PC-9 (cell line): ENCODE results near the gene GHRH. TPM values are rescaled to one million over a fixed set of nuclear protein-coding genes. Genes with fewer than 3 reads are reported as not detected.

Experiments
- BruUV-seq: library from RNA; stranded (reverse); fragments of 400-500 nt; replicated peaks from 2 replicates; lab custom pipeline; 2021; lab: Mats Ljungman, UMichigan
- CTCF ChIA-PET: fragments of 300-600 bp; sonication (Branson Sonifier 250); formaldehyde crosslinking; loops from one replicate; lab custom pipeline; 2022; ENCODE audit warnings: antibody characterized with exemption; lab: Charles Lee
- POLR2A ChIA-PET: fragments of 300-600 bp; sonication (Branson Sonifier 250); formaldehyde crosslinking; loops from one replicate; lab custom pipeline; 2022; ENCODE audit warnings: antibody characterized with exemption; ENCODE audit not compliant: unreplicated experiment; lab: Charles Lee
- DNase-seq, 2 experiments: peaks; one replicate each; pipeline versions ENCODE4 v3.0.0 to v3.0.0-alpha.2; 2015 to 2022; ENCODE audit warnings: mixed read lengths in 1 of 2
- H2AFZ ChIP-seq: fragments of 200-600 bp; sonication (generic); 2 replicates; pipeline ENCODE4 v1.8.1; 2017; ENCODE audit warnings: antibody characterized with exemption
- H3F3A ChIP-seq: fragments of 200-600 bp; sonication (generic); 2 replicates; pipeline ENCODE4 v1.8.1; 2017; ENCODE audit warnings: antibody characterized with exemption, mild to moderate bottlenecking, low read depth; ENCODE audit not compliant: insufficient read depth
- H3K27ac ChIP-seq: fragments of 200-600 bp; sonication (generic); 2 replicates; pipeline ENCODE4 v1.6.1; 2016; ENCODE audit warnings: mixed run types
- H3K27me3 ChIP-seq: fragments of 200-600 bp; sonication (generic); 2 replicates; pipeline ENCODE4 v1.6.1; 2016; ENCODE audit warnings: low read depth, mixed run types; ENCODE audit not compliant: insufficient read depth
- H3K36me3 ChIP-seq: fragments of 200-600 bp; sonication (generic); 2 replicates; pipeline ENCODE4 v1.6.1; 2016; ENCODE audit warnings: low read depth, mixed run types
- H3K4me1 ChIP-seq: fragments of 200-600 bp; sonication (generic); replicated peaks from 2 replicates; pipeline ENCODE4 v1.6.1; 2016; ENCODE audit warnings: mixed run types; ENCODE audit not compliant: insufficient read depth
- H3K4me2 ChIP-seq: fragments of 200-600 bp; sonication (generic); 2 replicates; pipeline ENCODE4 v1.6.1; 2017; ENCODE audit warnings: mixed run types
- H3K4me3 ChIP-seq: fragments of 200-600 bp; sonication (generic); 2 replicates; pipeline ENCODE4 v1.6.1; 2016; ENCODE audit warnings: mixed run types
- H3K79me2 ChIP-seq: fragments of 200-600 bp; sonication (generic); 2 replicates; pipeline ENCODE4 v1.6.1; 2017; ENCODE audit warnings: low read depth, mixed run types
- H3K9me2 ChIP-seq: fragments of 200-600 bp; sonication (generic); 2 replicates; pipeline ENCODE4 v1.8.1; 2017; ENCODE audit warnings: mild to moderate bottlenecking; ENCODE audit not compliant: insufficient read depth
- H3K9me3 ChIP-seq: fragments of 200-600 bp; sonication (generic); 2 replicates; pipeline ENCODE4 v1.8.1; 2016; ENCODE audit warnings: low read depth; ENCODE audit not compliant: insufficient read depth
- H4K20me1 ChIP-seq: fragments of 200-600 bp; sonication (generic); 2 replicates; pipeline ENCODE4 v1.8.1; 2017; ENCODE audit not compliant: insufficient read depth
- EZH2 ChIP-seq: fragments of 200-600 bp; sonication (generic); IDR thresholded peaks from 2 replicates; pipeline ENCODE4 v1.8.0; 2017; ENCODE audit warnings: antibody characterized with exemption, low read depth
- intact Hi-C: fragments of 100-400 bp; cut with micrococcal nuclease; formaldehyde crosslinking; loops from one replicate; pipeline ENCODE4 v1.10.0; 2022; ENCODE audit not compliant: unreplicated experiment
- total RNA-seq: library from RNA; stranded (reverse); gene quantifications from 2 replicates; pipeline ENCODE4 v1.2.3, GENCODE V29; 2021
- TF ChIP-seq, protein P1 (sequence below): fragments of 200-600 bp; sonication (generic); conservative IDR thresholded peaks from 2 replicates; pipeline ENCODE4 v1.6.1; 2017; ENCODE audit warnings: mixed run types, antibody characterized with exemption, mild to moderate bottlenecking, moderate library complexity

Gene GHRH
- total RNA-seq, 1 experiment from 2014 or later = not detected

DNA sequence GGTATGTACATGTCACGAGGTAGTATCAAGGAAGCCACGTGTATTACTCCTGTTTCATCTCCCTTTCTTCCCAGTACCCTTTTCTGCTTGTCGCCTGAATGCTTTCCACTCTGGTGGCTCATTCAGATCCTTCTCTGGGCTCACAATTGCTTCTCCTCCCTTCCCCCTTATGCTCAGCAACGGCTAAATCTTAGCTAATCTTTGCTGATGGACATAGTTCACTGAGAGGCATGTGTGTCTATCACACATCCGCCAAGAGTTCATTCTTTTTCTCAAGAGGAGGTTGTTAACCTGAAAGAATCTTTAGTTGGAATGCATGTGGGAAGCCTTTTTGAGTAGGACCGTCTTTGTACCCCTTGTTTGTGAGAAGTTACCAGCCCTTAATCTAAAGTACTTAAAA, 56.5 kb downstream of the GHRH start:
- Histone ChIP-seq H3K4me3 (no peak overlapping the region), H3K9me2 (no peaks in the 10 kb centered on the region), H3K36me3 (peaks cover 57% of the 10 kb centered on the region), H3K4me1 (peaks cover 9% of the 10 kb centered on the region), H3F3A (peaks cover 21% of the 10 kb centered on the region), H4K20me1 (peaks cover 26% of the 10 kb centered on the region), H3K9me3 (no peaks in the 10 kb centered on the region), H3K27me3 (no peaks in the 10 kb centered on the region), H2AFZ (no peak overlapping the region), H3K4me2 (no peak overlapping the region), H3K79me2 (peaks cover 4% of the 10 kb centered on the region), H3K27ac (no peak overlapping the region)
- no TSS peak for BruUV-seq
- intact Hi-C loops = no loop called here
- DNase-seq = no peak
- CTCF ChIA-PET = interaction anchor here (1.1 kb wide), 1 partner anchor 13 kb away, joined by 4 read pairs; no protein-coding TSS in a partner anchor
- POLR2A ChIA-PET = no interaction called here
- TF ChIP-seq EZH2 = no peak
- TF ChIP-seq, protein P1, sequence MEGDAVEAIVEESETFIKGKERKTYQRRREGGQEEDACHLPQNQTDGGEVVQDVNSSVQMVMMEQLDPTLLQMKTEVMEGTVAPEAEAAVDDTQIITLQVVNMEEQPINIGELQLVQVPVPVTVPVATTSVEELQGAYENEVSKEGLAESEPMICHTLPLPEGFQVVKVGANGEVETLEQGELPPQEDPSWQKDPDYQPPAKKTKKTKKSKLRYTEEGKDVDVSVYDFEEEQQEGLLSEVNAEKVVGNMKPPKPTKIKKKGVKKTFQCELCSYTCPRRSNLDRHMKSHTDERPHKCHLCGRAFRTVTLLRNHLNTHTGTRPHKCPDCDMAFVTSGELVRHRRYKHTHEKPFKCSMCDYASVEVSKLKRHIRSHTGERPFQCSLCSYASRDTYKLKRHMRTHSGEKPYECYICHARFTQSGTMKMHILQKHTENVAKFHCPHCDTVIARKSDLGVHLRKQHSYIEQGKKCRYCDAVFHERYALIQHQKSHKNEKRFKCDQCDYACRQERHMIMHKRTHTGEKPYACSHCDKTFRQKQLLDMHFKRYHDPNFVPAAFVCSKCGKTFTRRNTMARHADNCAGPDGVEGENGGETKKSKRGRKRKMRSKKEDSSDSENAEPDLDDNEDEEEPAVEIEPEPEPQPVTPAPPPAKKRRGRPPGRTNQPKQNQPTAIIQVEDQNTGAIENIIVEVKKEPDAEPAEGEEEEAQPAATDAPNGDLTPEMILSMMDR = no peak

DNA sequence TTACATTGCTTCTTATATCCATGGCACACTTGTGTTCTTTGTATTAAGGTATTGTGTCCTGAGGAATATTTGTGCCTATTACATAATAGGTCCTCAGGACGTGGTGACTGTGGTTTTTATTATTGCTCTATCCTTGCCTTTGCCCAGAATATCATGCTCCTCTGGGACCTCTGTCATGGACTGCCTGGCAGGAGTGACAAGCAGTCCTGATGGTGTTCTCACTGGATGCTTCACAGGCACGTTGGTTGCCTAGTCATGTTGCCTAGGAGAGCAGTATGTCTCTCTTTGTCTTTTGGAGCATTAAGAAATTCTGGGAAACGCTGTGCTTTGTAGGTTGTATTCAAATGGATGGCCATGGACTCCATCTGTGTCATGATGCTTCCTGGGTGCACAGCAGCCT, 57.6 kb downstream of the GHRH start:
- Histone ChIP-seq H3K27me3 (no peaks in the 10 kb centered on the region), H3K4me3 (no peak overlapping the region), H3K4me1 (peaks cover 9% of the 10 kb centered on the region), H3K79me2 (peaks cover 4% of the 10 kb centered on the region), H3K27ac (no peak overlapping the region), H3K9me3 (no peaks in the 10 kb centered on the region), H3K36me3 (peaks cover 48% of the 10 kb centered on the region), H4K20me1 (peaks cover 26% of the 10 kb centered on the region), H3K9me2 (no peaks in the 10 kb centered on the region), H3K4me2 (no peak overlapping the region), H2AFZ (no peak overlapping the region), H3F3A (peaks cover 21% of the 10 kb centered on the region)
- DNase-seq = no peak
- ChIA-PET POLR2A (no interaction called here), CTCF (no interaction called here)
- intact Hi-C loops = no loop called here
- no peak for TF ChIP-seq EZH2
- BruUV-seq = no TSS peak

DNA sequence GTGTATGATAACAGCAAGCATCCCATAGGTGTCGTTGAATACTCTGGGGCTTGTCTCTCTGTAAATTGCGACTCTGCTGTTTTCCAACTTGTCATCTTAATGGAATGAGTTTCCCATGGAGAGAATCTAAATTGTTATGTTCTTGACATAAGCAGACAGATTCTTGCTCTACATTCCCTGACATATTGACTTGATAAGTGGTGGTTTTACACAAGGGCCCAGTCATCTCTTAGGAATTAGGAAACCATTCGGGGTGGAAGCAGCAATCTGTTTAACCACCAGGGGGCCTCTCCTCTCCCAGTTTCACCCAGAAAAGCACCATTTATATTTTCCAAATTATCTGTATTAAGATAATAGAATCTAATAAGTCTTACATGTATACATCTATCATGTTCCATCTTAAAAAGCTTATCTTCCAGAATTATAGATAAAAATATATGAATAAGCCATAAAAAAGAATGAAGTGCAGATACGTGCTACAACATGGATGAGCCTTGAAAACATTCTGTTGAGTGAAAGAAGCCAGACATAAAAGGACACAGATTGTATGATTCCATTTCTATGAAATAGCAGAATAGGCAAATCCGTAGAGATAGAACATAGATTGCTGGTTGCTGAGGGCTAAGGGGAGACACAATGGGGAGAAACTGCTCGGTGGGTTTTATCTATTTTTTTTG, 59.2 kb downstream of the GHRH start:
- TF ChIP-seq, protein P1 = peak; percentile 89
- TF ChIP-seq EZH2 = no peak
- intact Hi-C loops = loop anchor here (1.0 kb wide), 1 partner anchor 332 kb away; no protein-coding TSS in a partner anchor
- no peaks in the 10 kb centered on the region for H3K27me3 ChIP-seq
- ChIA-PET CTCF (interaction anchor here (0.7 kb wide), 1 partner anchor 324 kb away, joined by 3 read pairs; no protein-coding TSS in a partner anchor), POLR2A (no interaction called here)
- peaks cover 56% of the 10 kb centered on the region for H3K36me3 ChIP-seq
- H3K4me1 ChIP-seq = peaks cover 9% of the 10 kb centered on the region
- H3F3A ChIP-seq = peaks cover 21% of the 10 kb centered on the region
- peak overlapping the region; percentile 40 for H3K27ac ChIP-seq
- H2AFZ ChIP-seq = no peak overlapping the region
- peaks cover 38% of the 10 kb centered on the region for H4K20me1 ChIP-seq
- H3K9me2 ChIP-seq = no peaks in the 10 kb centered on the region
- H3K4me2 ChIP-seq = peak overlapping the region; percentile 15; the same call in 1 of the 2 replicates
- no TSS peak for BruUV-seq
- no peak overlapping the region for H3K4me3 ChIP-seq
- H3K79me2 ChIP-seq = peaks cover 7% of the 10 kb centered on the region
- peak; percentile 57 to 92 for DNase-seq
- no peaks in the 10 kb centered on the region for H3K9me3 ChIP-seq
